Tibial artery (tissue), 4 donors: ENCODE data around the gene ERF.

Source experiments
- DNase-seq, 2 donors: peaks; one replicate each; pipeline ENCODE4 v3.0.0-alpha.2; 2019
- H3K27ac ChIP-seq, 2 donors: fragments of 200-600 bp; sonication (generic) in 1 of 2; 1 replicate in 1 of 2; 2 replicates in 1 of 2; pipeline ENCODE4 v1.5.1; 2018 to 2019; ENCODE audit warnings: mild to moderate bottlenecking in 1 of 2
- H3K27me3 ChIP-seq, 2 donors: fragments of 200-600 bp; sonication (generic) in 1 of 2; one replicate each; pipeline versions ENCODE4 v1.5.1 to v1.6.0; 2016 to 2019
- H3K36me3 ChIP-seq, 3 donors: fragments of 200-600 bp; sonication (generic) in 2 of 3; one replicate each; pipeline ENCODE4 v1.5.1; 2016 to 2019; ENCODE audit warnings: mild to moderate bottlenecking in 2 of 3
- H3K4me1 ChIP-seq, 4 donors: fragments of 200-600 bp; sonication (generic) in 2 of 4; 1 replicate in 3 of 4; 2 replicates in 1 of 4; pipeline ENCODE4 v1.5.1; 2016 to 2019
- H3K4me3 ChIP-seq, 2 donors: fragments of 200-600 bp; sonication (generic) in 1 of 2; 1 replicate in 1 of 2; 2 replicates in 1 of 2; pipeline ENCODE4 v1.5.1; 2018 to 2019; ENCODE audit warnings: mild to moderate bottlenecking in 2 of 2
- H3K9me3 ChIP-seq, 3 donors: fragments of 200-600 bp; sonication (generic) in 1 of 3; one replicate each; pipeline ENCODE4 v1.5.1; 2016 to 2019
- intact Hi-C: fragments of 100-400 bp; cut with DNase I; formaldehyde crosslinking; loops from one replicate; pipeline ENCODE4 v1.15.0; 2023; ENCODE audit warnings: low total_unique reads
- TF ChIP-seq, protein P1 (sequence below), 2 experiments: fragments of 200-600 bp in 1 of 2; fragments of 450-650 bp in 1 of 2; IDR thresholded peaks; one replicate each; pipeline ENCODE4 v1.5.1; 2017 to 2019; ENCODE audit warnings: antibody characterized with exemption in 2 of 2, mild to moderate bottlenecking in 1 of 2, moderate library complexity in 1 of 2

ERF gene

DNA sequence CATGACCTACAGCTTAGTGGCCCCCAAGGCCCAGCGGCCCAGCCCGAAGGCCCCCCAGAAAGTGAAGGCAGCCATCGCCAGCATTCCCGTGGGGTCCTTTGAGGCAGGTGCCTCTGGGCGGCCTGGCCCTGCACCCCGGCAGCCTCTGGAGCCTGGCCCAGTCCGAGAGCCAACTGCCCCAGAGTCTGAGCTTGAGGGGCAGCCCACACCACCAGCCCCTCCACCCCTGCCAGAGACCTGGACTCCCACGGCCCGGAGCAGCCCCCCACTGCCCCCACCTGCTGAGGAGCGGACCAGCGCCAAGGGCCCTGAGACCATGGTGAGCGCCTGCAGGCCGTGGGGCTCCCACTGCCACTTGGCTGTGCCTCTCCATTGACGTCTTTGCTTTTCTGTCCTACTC is 38.0 kb upstream of the ERF start:
- peaks cover 0 to 3% (median 0%) of the 10 kb centered on the region in 4 donors for H3K4me1 ChIP-seq
- peaks cover 46 to 80% (median 72%) of the 10 kb centered on the region in 3 donors for H3K36me3 ChIP-seq
- H3K4me3 ChIP-seq, result no peak overlapping the region
- H3K27me3 ChIP-seq, result no peaks in the 10 kb centered on the region
- TF ChIP-seq, protein P1, sequence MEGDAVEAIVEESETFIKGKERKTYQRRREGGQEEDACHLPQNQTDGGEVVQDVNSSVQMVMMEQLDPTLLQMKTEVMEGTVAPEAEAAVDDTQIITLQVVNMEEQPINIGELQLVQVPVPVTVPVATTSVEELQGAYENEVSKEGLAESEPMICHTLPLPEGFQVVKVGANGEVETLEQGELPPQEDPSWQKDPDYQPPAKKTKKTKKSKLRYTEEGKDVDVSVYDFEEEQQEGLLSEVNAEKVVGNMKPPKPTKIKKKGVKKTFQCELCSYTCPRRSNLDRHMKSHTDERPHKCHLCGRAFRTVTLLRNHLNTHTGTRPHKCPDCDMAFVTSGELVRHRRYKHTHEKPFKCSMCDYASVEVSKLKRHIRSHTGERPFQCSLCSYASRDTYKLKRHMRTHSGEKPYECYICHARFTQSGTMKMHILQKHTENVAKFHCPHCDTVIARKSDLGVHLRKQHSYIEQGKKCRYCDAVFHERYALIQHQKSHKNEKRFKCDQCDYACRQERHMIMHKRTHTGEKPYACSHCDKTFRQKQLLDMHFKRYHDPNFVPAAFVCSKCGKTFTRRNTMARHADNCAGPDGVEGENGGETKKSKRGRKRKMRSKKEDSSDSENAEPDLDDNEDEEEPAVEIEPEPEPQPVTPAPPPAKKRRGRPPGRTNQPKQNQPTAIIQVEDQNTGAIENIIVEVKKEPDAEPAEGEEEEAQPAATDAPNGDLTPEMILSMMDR (IDR thresholded peaks at IDR 0.05), result no peak
- H3K9me3 ChIP-seq, result no peaks in the 10 kb centered on the region
- H3K27ac ChIP-seq, result no peak overlapping the region
- intact Hi-C loops, result loop anchor here (10.0 kb wide), 1 partner anchor 158 kb away; the partner anchor contains the start of gene POU2F2
- DNase-seq, result no peak

GRCh38 chr19:42292042-42292960 is 37.4 kb upstream of the ERF start:
- Histone ChIP-seq H3K4me3 (no peak overlapping the region), H3K9me3 (no peaks in the 10 kb centered on the region), H3K27ac (no peak overlapping the region), H3K27me3 (no peaks in the 10 kb centered on the region), H3K4me1 (peaks cover 0 to 3% (median 0%) of the 10 kb centered on the region in 4 donors), H3K36me3 (peaks cover 52 to 86% (median 79%) of the 10 kb centered on the region in 3 donors)
- TF ChIP-seq, protein P1 (IDR thresholded peaks at IDR 0.05), result no peak
- intact Hi-C loops, result loop anchor here (10.0 kb wide), 1 partner anchor 158 kb away; the partner anchor contains the start of gene POU2F2
- DNase-seq, result peak in 1 of 2 donors; percentile 68

DNA sequence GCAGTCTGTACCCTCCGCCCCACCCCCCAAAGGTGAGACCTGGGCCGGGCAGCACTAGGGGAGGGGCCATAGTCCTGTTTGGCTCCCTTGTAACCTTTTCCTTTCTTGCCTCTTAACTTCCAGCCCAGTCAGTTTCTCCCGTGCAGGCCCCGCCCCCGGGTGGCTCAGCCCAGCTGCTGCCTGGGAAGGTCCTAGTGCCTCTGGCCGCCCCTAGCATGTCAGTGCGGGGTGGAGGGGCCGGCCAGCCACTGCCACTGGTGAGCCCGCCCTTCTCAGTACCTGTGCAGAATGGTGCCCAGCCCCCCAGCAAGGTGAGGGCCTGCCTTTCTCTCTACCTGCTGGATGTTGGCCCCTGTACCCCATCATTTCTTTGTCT is 36.5 kb upstream of the ERF start:
- Histone ChIP-seq H3K4me1 (peaks cover 0 to 9% (median 6%) of the 10 kb centered on the region in 4 donors), H3K4me3 (no peak overlapping the region), H3K36me3 (peaks cover 52 to 95% (median 85%) of the 10 kb centered on the region in 3 donors), H3K27me3 (no peaks in the 10 kb centered on the region), H3K9me3 (no peaks in the 10 kb centered on the region), H3K27ac (no peak overlapping the region)
- no peak for DNase-seq
- intact Hi-C loops, result loop anchor here (10.0 kb wide), 1 partner anchor 157 kb away; the partner anchor contains the start of gene POU2F2
- TF ChIP-seq, protein P1 (IDR thresholded peaks at IDR 0.05), result no peak

DNA sequence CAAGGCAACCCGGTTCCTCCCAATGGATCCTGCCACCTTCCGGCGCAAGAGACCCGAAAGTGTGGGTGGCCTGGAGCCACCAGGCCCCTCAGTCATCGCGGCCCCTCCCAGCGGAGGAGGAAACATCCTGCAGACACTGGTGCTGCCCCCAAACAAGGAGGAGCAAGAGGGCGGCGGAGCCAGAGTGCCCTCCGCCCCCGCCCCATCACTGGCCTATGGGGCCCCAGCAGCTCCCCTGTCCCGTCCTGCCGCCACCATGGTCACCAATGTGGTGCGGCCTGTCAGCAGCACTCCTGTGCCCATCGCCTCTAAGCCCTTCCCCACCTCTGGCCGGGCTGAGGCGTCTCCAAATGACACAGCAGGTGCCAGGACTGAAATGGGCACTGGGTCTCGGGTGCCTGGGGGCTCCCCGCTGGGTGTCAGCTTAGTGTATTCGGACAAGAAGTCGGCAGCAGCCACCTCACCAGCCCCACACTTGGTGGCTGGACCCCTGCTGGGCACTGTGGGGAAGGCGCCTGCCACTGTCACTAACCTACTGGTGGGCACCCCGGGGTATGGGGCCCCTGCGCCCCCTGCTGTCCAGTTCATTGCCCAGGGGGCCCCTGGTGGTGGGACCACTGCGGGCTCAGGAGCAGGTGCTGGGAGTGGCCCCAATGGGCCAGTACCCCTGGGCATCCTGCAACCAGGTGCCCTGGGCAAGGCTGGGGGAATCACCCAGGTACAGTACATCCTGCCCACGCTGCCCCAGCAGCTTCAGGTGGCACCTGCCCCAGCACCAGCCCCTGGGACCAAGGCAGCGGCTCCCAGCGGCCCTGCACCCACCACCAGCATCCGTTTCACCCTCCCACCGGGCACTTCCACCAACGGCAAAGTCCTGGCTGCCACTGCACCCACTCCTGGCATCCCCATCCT is 35.9 kb upstream of the ERF start:
- H3K36me3 ChIP-seq, result peaks cover 52 to 95% (median 85%) of the 10 kb centered on the region in 3 donors
- no peaks in the 10 kb centered on the region for H3K27me3 ChIP-seq
- intact Hi-C loops, result loop anchor here (10.0 kb wide), 1 partner anchor 156 kb away; the partner anchor contains the start of gene POU2F2
- TF ChIP-seq, protein P1 (IDR thresholded peaks at IDR 0.05), result peak; percentile 18 to 24
- H3K4me1 ChIP-seq, result peaks cover 0 to 13% (median 13%) of the 10 kb centered on the region in 4 donors
- no peak overlapping the region for H3K27ac ChIP-seq
- H3K9me3 ChIP-seq, result no peaks in the 10 kb centered on the region
- no peak for DNase-seq
- no peak overlapping the region for H3K4me3 ChIP-seq

DNA sequence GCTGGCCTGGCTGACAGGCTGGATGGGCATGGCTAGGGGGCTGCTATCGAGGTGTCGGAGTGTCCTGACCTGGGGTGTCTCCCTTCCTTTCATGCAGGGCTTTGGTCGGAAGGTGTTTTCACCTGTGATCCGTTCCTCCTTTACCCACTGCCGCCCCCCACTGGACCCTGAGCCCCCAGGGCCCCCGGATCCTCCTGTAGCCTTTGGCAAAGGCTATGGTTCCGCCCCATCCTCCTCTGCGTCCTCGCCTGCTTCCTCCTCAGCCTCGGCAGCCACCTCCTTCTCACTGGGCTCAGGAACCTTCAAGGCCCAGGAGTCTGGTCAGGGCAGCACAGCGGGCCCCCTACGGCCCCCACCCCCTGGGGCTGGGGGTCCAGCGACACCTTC is 35.2 kb upstream of the ERF start:
- no peak overlapping the region for H3K4me3 ChIP-seq
- TF ChIP-seq, protein P1 (IDR thresholded peaks at IDR 0.05), result no peak
- peaks cover 52 to 88% (median 84%) of the 10 kb centered on the region in 3 donors for H3K36me3 ChIP-seq
- H3K27ac ChIP-seq, result no peak overlapping the region
- H3K9me3 ChIP-seq, result no peaks in the 10 kb centered on the region
- peaks cover 0 to 19% (median 19%) of the 10 kb centered on the region in 4 donors for H3K4me1 ChIP-seq
- intact Hi-C loops, result loop anchor here (10.0 kb wide), 1 partner anchor 155 kb away; the partner anchor contains the start of gene POU2F2
- no peaks in the 10 kb centered on the region for H3K27me3 ChIP-seq
- DNase-seq, result no peak
